Hypothalamus (tissue), 51 donors: ENCODE data around the gene NOX4.
A peak's percentile ranks its signal among the peaks of the same experiment; 100 is the strongest.

Experiments used
- DNase-seq, 51 donors: peaks; one replicate each; lab custom pipeline; 2025; lab: John Stamatoyannopoulos, UW

The NOX4 gene

DNA sequence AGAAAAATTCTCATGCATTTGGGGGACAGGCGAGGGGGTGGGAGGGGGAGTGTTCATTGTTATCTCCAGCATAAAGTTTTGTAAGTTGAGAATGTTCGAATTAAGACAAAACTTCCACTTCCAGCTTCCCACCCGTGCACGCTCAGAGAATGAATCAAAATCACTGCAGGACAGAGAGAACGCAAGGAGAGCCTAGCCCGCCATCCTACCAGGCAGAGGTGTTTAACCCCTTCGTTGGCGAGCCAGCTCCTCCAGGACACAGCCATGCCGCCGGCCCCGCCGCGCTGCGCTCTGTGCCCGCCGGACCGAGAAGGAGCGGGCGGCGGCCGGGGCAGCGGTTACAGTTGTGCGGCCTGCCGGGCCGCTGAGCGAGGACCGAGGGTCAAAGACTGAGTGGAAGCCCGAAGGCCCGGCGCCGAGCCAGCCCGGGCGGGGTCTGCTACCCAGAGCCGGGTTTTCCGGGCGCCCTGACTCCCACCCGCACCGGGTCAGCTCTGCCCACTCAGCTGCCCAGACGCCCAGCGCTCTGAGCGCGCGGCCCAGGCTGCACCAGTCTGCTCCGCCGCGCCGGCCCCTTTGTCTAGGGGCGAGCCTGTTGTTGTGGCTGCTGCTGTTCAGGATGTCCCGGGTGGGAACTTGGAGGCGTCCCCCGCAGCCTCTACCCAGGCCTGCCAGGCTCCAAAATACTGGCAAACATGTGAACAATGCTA, at the start of gene NOX4:
Gene NOX4, minus strand, starts transcription at position 395 of the 710 bp plus-strand sequence. Its CDS starts 129 bp downstream, at position 266.
- peak in 43 of 51 donors; percentile 4 to 69 (median 25) for DNase-seq

DNA sequence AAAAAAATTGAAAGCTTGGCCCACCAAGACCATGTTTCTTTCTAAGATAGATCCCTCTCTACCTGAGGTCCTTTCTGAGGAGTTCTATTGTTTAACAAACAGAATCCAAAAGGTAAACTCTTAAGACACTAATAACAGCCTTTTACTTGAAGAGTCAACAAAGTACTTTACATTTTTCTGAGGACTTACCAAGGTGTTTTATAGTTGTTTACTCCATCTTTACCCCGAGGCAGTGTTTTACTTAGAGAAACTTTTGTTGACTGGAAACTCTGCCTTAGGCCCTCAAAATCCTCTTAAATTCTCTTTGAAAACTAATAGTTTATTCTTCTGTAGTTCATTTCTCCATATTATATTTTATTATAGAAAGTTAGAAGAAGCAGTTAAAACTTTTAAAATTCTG, 49.7 kb upstream of the NOX4 start:
- DNase-seq, result no peak

DNA sequence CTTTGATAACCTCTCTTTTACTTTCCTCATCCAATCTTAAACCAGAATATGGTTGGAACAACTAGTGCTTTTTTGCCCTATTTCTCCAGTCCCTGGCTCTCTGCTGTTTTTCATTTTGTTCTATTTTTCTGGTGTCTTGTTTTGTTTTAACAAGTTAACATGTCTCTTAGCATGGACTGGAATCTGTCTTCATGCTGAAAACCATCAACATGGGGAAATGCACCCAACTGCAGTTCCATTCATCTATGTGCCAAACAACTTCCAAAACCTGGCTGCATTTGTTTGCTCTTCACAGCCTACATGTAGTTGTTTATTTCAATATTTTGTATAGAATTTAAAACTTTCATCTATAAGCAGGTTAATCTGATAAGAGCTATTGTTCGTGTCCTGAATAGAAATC, 46.8 kb upstream of the NOX4 start:
- no peak for DNase-seq

DNA sequence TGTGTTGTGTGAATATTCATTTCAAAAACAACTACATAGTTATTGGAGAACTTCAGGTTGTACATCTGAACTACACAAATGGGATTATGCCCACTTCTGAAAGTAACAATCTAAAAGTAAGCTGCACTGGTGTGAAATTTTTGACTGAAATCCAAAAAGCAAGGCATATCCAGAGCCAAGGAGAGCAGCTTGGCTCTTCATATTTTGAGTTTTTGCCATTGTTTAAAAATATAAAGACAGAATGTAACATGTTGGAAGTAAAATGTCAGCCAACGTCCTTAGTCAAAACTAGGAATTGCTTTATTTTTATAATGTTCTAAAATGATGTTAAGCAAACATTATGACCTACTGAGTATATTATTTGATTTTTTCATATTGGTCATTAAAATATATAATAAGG, 45.8 kb upstream of the NOX4 start:
- no peak for DNase-seq

DNA sequence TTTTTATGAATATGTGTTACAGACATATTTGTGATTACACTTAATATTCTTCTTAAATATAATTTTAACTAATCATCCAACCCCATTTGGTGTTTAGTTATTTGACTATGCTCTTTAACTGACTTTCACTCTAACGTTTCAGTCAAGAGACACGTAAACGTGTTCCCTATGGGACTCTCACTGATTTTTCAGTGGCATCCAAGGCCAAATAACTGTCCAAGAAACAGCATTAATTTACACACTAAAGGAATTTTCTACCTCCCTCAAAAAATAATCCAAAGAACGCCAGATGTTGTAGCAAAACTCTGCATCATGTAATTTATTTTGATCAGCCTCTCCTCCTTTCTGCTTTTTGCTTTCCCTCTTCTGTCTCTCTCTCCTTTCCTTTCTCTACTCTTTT, 44.0 kb upstream of the NOX4 start:
- DNase-seq, result no peak

DNA sequence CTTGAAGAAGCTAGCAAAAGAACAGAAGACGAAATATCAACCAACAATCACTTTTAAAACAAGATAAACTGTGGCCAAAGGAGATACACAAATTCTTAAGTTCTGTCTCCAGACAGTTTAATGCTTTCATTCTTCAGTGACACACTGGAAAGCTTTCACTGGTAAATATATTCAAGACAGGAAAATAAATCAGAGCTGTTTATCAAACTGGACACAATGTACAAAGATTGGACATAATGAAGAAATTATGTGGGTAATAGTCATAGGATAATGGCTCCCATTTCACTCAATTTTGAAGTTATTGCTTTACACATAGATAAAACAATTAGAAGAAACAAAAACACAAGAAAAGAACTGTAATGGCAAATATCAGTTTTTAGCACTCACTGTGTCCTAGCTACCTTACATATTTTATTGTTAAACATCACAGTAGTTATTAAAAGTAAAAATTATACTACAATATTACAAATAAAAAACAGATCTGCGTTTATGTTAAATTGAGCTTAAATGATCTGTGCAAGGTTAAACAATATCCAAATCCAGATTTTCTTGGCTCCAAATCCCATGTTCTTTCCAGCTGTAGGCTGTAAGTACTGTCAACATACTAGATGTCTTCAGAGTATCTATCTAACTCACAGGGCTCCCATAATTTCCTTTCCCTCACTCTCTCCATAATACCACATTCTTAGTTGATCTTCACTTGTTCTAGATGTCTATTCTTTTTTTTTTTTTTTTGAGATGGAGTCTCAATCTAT, 38.6 kb upstream of the NOX4 start:
- DNase-seq, result no peak

DNA sequence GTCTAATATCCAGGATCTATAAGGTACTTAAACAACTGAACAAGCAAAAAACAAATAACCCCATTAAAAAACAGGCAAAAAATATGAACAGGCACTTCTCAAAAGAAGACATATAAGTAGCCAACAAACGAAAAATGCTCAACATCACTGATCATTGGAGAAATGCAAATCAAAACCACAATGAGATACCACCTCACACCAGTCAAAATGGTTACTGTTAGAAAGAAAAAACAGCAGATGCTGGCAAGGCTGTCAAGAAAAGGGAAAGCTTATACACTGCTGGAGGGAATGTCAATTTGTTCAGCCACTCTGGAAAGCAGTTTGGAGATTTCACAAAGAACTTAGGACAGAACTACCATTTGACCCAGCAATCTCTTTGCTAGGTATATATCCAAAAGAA, 30.6 kb upstream of the NOX4 start:
- DNase-seq, result no peak

DNA sequence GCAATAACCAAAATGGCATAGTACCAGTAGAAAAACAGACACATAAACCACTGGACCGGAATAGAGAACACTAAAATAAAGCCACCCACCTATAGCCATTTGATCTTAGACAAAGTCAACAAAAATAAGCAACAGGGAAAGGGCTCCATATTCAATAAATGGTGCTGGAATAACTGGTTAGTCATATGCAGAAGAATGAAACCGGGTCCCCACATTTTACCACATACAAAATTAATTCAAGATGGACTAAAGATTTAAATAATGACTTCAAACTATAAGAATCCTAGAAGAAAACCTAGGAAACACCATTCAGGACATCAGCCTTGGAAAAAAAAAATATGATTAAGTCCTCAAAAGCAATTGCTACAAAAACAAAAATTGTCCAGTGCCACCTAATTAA, 30.1 kb upstream of the NOX4 start:
- no peak for DNase-seq

DNA sequence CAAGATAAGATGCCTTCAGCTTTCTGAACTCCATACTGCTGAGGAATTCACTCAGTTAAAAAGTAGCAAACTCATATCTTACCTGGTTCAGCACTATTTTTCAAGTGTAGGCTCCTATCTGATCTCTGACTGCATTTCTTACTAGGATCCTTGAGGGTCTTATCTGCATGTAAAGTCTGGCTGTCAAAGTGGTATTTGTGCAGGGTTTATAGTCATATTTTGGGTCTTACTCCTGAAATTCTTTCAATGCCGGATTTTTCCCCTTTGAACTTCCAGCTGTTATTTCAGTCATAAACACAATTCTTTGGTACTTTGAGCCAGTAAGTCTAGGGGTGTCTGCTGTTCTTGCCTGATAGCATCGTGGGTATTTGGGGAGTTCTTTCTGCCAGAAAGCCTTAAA, 25.3 kb upstream of the NOX4 start:
- no peak for DNase-seq

DNA sequence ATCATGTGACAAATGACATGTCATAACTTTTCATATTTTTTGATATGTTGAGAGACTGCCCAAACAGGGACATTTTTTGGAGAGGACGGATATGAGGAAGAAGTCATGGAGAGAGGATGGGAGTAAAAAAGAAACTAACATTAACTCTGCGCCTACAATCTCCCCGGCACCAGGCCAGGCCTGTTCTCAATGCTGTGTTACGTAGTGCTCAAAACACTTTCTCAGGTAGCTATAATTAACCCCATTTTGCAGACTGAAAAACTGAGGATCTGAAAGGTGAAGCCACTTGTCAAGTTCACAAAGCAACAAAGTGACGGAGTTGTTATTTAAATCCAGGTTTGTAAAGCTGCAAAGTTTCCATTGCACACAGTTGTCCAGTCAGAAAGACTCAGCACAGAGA, 17.4 kb upstream of the NOX4 start:
- DNase-seq, result no peak

DNA sequence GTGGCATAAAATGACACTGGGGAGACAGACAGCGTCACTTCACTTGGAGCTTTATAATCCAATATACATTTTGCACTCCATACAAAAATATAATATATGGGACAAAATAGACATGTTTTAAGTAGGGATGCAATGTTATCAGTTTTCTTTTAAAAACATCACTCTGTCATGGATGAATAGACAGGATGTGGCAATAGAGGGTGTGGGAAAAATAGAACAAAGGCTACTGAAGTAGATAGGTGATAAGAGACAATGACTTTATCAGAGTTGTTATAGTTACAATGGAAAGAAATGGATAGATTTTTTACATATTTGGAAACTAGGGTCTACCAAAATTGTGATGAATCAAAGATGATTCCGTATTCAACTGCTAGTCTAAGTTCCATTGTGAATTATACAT, 13.1 kb upstream of the NOX4 start:
- no peak for DNase-seq

DNA sequence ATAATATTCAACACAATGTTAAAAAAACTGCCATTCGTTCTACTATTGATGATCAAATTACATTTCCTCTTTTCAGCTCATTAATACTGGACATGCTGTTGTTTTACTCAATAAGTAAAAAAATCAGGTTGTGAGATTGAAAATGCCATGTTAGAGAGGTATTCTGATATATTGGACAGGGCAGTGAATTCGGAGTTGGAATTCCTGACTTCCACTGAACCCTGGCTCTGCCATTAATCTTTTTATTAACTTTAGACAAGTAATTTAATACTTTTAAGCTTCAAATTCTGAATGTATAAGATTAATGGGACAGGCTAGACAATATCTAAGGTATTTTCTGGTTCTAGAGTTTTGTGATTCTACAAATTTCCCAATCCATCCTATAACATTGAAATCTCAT, 12.2 kb upstream of the NOX4 start:
- no peak for DNase-seq

DNA sequence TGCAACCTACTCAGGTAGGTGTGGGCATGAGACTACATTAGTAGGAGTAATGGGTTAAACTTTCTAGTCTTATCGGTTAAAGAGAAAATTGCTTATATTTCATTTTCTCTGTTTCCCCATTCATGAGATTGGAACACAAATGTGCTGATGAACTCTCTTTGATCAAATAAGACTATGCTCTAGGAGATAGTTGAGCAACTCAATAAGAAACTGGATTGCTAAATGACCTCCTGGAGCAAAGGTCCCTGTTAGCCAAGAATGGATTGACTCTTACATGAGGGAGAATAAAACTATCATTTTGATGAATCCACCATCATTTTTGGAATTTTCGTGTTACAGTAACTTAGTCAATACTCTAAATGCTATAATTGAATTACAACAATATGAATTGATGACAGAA, 11.1 kb upstream of the NOX4 start:
- DNase-seq, result no peak

DNA sequence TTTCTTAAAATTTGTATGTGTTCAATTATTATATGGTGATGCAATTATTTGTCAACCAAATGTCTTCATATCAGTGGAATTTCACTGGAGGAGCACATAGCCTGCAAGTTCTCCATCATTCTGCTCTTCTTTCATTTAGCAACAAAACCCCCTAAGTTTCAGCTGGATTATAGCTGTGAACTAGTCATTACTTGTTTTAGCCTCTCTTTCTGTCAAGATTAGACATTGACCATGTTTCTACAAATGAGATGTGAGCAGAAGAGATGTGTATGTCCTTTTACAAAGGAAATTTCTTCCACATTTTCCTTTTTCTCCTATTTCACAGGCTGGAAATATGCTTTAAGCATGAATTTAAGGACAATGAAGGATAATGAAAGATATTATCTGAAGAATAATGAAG, 9.2 kb upstream of the NOX4 start:
- DNase-seq, result no peak

DNA sequence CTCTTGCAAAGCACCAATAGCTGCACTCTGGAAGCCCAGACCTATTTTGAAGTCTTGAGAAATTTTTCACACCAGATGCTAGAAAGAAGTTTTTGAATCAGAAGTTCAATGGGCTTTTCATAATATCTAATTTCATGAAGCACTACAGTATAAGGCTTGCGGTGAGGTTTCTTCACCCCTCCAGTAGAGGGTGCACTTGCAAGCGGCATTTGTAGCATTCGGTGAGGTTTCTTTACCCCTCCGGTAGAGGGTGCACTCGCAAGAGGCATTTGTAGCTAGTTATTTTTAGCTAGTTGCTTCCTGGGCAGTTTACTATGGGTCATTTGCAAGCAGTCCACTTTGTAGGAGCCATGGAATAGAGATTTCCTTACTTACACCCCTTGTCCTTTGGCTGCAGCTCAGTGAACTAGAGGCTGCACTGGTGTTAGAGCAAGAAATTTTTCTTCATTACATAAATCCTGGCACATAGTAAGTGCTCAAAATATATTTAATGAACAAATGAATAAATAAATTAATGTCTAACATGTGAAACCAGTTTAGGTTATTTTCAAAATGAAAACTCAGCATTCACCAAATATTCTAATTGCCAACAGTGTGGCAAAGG, 7.8 kb upstream of the NOX4 start:
- DNase-seq, result no peak

DNA sequence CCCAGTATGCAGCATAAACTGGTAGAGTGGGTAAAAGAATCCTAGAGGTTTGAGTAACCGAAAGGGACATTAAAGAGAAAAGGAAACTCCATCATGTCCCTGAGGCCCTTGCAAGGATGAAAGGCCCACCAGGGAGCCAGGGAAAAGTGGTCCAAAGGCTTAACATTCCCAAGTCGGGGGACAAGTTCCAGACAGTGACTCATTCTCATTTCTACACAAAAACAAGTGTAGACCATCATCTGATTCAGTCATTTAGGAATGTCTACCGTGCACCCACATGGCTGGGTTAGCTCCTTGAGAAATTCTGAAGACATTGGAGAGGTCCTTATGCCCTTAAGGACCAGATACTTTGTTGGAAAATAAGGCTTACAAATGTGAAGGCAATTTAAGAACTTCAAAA, 4.8 kb upstream of the NOX4 start:
- no peak for DNase-seq

DNA sequence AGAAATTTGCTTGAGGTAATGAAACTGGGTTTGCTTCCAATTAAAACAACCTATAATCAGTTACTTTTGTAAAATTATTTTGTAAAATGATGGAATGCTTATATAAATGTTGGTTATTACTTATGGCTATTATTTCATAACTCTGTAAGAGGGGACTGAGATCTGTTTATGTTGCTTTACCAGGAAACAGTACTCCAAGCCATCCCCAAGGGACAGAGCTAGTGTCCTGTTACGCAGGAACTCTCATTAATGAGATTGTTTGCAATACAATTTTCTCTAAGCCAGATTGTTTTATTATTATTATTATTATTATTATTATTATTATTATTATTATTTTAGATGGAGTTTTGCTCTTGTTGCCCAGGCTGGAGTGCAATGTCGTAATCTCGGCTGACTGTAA, 2.3 kb upstream of the NOX4 start:
- DNase-seq, result no peak

DNA sequence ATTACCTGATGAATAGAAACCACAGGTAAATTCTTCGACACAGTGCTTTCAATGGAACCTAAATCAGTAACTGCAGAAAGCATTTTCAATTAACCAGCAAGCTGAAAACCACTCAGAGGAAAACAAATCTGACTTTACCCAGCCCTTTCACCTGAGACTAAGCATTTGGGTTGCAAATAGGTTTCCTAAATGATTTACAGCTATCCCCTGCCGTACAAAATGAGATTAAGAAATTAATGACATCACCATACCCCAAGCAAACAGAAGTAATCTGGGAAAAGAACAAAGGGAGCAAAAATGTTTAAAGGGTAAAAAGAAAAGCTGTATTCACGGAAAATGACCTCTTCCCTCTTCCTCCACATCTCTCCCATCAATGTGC, 584 bp downstream of the NOX4 start:
- DNase-seq, result no peak

DNA sequence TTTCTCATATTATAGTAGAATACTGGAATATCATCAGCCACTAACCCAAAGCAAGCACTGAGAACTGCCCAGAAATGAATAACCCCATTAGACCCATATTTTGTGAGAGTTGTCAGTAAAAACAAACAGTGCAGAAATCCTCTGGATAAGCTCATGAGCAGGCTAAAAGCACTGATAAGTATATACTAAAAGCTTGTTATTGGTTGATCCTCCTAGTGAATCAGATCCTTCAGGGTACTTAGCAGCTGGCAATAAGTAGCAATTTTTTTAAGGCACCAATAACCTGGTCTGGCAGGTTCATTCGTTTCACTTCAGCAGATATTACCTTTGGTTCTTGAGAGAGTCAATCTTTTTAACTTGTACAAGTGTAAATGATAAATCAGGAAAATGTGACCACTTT, 1.2 kb downstream of the NOX4 start:
- DNase-seq, result no peak

DNA sequence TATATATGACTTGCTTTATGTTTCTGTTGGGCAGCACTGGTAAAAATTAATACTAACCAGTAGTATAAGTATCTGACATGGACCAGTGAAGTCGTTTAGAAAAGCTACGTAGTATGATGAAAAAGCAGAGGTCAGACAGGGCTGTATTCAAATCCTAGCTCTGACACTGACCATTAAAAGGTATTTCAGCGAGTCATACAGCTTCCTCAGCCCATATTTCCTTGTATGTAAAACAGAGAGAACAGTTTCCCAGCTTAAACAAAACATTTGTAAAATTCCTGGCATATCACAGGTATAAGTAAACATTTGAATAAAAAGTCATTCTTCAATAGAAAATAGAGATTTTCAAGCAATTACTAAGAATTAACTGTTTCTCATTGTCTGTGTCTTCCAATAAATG, 4.2 kb downstream of the NOX4 start:
- no peak for DNase-seq

DNA sequence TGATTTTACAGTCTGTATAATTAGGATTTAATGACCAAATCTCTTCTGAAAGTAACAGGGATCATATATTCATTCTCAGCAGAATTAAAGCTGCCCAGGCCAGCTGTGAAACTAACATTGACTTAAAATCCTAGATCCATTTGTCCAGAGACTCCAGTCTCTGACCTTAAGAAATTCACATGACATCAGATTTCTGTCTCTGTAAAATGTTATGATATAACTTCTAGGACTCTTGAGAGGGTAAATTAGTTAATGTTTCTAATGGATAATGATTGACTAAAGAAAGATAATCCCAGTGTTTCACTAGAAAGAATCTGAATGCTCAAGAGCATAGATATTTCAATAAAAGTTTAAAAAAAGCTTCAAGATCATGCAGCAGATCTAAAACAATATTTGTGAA, 6.3 kb downstream of the NOX4 start:
- no peak for DNase-seq

DNA sequence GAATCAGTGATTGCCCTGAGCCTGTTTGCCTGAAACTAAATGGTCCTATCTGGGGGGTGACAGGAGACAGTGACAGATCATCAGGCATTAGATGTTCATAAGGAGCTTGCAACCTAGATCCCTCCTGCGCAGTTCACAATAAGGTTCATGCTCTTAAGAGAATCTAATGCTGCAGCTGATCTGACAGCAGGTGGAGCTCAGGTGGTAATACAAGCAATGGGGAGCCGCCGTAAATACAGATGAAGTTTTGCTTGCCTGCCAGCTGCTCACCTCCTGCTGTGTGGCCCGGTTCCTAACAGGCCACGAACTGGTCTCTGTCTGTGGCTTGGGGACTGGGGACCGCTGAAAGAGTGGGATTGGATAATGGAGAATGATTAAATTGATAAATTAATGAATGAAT, 14.0 kb downstream of the NOX4 start:
- DNase-seq, result no peak
